Adrenal gland (tissue), 5 donors: ENCODE measurements around the gene MAN1B1.

Experiments used
- CTCF ChIP-seq, 6 experiments: fragments of 450-650 bp in 4 of 6; fragments of 200-600 bp in 2 of 6; sonication (generic) in 1 of 6; IDR thresholded peaks; 1 replicate in 5 of 6; 2 replicates in 1 of 6; pipeline versions ENCODE4 v1.5.1 to v1.8.0; 2016 to 2021; ENCODE audit warnings: antibody characterized with exemption in 6 of 6, mild to moderate bottlenecking in 2 of 6, moderate library complexity in 1 of 6
- POLR2A ChIP-seq, 2 donors: fragments of 450-650 bp; IDR thresholded peaks; one replicate each; pipeline ENCODE4 v1.6.1; 2017; ENCODE audit warnings: antibody characterized with exemption in 2 of 2, mild to moderate bottlenecking in 2 of 2, moderate library complexity in 1 of 2
- donor health status: DM: no; HTN: no; CAD: no.

DNA sequence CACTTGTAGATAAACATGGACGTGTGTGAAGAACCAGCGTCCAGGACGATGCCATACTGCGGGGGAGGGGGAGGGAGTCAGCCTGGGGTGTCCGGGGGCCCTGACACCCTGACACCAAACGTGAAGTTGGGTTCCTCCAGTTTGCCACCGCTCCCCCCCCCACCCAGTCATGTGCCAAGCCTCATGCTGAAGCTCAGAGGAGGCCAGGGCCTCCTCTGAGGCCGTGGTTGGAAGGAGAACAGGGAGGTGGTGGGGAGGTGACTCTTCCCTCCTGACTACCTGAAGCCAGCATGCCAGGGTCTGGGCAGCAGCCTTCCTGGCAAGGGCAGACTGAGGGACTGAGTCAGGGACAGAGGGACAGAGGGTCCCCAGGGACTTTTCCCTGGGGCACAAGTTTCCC lies 34.5 kb upstream of the MAN1B1 start:
- TF ChIP-seq CTCF (IDR thresholded peaks at IDR 0.05) (no peak), POLR2A (IDR thresholded peaks at IDR 0.05) (no peak)
